Central memory CD4-positive, alpha-beta T cell (primary cell): ENCODE data around the gene SIRPG.
"Not testable (repeated sequence)": the region's sequence is repeated elsewhere in the genome, so short reads cannot be mapped to it uniquely, and the experiment has no call there.

ENCODE experiments used
- DNase-seq: peaks from one replicate; pipeline ENCODE4 v3.0.0; 2022

SIRPG gene

GRCh38 chr20:1671891-1672669 is 14.5 kb upstream of the SIRPG start:
- DNase-seq: no peak

GRCh38 chr20:1669304-1669703 is 11.7 kb upstream of the SIRPG start:
- DNase-seq: no peak

- no peak for DNase-seq
Measured at GRCh38 chr20:1667502-1668085, 10.0 kb upstream of the SIRPG start.

GRCh38 chr20:1666802-1667201 is 9.2 kb upstream of the SIRPG start:
- DNase-seq: no peak

GRCh38 chr20:1665345-1665744 is 7.8 kb upstream of the SIRPG start:
- DNase-seq: no peak

- peak; percentile 59 for DNase-seq
Measured at GRCh38 chr20:1664911-1665310, 7.3 kb upstream of the SIRPG start.

GRCh38 chr20:1663917-1664316 is 6.3 kb upstream of the SIRPG start:
- no peak for DNase-seq

GRCh38 chr20:1661542-1662299 is 4.1 kb upstream of the SIRPG start:
- DNase-seq: peak; percentile 38

GRCh38 chr20:1660246-1660645 is 2.7 kb upstream of the SIRPG start:
- peak; percentile 49 for DNase-seq

GRCh38 chr20:1656844-1657243 is 735 bp downstream of the SIRPG start:
- no peak for DNase-seq

- peak; percentile 62 for DNase-seq
Measured at GRCh38 chr20:1654996-1655395, 2.6 kb downstream of the SIRPG start.

GRCh38 chr20:1652960-1653359 is 4.6 kb downstream of the SIRPG start:
- no peak for DNase-seq

- DNase-seq: no peak
Measured at GRCh38 chr20:1652104-1652503, 5.5 kb downstream of the SIRPG start.

GRCh38 chr20:1651268-1652058 is 6.1 kb downstream of the SIRPG start:
- DNase-seq: no peak

GRCh38 chr20:1648101-1648500 is 9.5 kb downstream of the SIRPG start:
- no peak for DNase-seq

- no peak for DNase-seq
Measured at GRCh38 chr20:1646975-1647431, 10.6 kb downstream of the SIRPG start.

- no peak for DNase-seq
Measured at GRCh38 chr20:1644101-1644962, 13.2 kb downstream of the SIRPG start.

- DNase-seq: not testable (repeated sequence)
Measured at GRCh38 chr20:1638643-1639042, 18.9 kb downstream of the SIRPG start.

- DNase-seq: no peak
Measured at GRCh38 chr20:1637755-1638154, 19.8 kb downstream of the SIRPG start.

GRCh38 chr20:1637226-1637625 is 20.4 kb downstream of the SIRPG start:
- no peak for DNase-seq

- DNase-seq: no peak
Measured at GRCh38 chr20:1636621-1637020, 21.0 kb downstream of the SIRPG start.
